AG09309 (cell line): ENCODE data around the gene ZNF610.

Experiments used
- DNase-seq: peaks from one replicate; pipeline ENCODE4 v3.0.0-alpha.2; 2010; ENCODE audit warnings: low read depth
- H3K4me3 ChIP-seq: 2 replicates; pipeline ENCODE4 v1.5.1; 2011; ENCODE audit warnings: mild to moderate bottlenecking, low read depth, low read length, moderate library complexity; ENCODE audit not compliant: control insufficient read depth
- CTCF ChIP-seq: IDR thresholded peaks from 2 replicates; pipeline ENCODE4 v1.5.1; 2011; ENCODE audit warnings: mild to moderate bottlenecking, low read depth, low read length, inconsistent platforms; ENCODE audit not compliant: insufficient read depth, control insufficient read depth; ENCODE audit errors: missing control alignments

The ZNF610 gene

DNA sequence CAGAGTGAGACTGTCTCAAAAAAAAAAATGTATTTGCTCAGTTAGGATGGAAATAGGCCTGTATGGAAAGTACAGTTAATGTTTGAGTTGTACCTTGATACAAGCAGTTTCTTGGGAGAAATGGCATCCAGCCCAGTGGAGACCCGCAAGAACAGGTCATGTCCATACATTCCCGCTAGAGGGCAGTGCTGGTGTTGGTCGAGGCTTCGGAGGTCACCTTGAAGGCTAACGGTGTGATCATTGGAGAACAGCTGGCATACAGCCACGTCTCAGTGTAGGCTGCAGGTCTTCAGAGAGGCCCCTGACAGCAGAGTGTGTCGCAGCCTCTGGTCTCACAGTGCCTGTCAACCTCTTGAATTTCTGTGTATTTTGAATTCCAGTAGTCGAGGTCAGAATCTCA is 7.5 kb downstream of the ZNF610 start:
- no peak overlapping the region for H3K4me3 ChIP-seq
- peak; percentile 48 for TF ChIP-seq CTCF
- no peak for DNase-seq

GRCh38 chr19:52345162-52345561 is 9.1 kb downstream of the ZNF610 start:
- no peak overlapping the region for H3K4me3 ChIP-seq
- no peak for DNase-seq
- TF ChIP-seq CTCF = no peak

DNA sequence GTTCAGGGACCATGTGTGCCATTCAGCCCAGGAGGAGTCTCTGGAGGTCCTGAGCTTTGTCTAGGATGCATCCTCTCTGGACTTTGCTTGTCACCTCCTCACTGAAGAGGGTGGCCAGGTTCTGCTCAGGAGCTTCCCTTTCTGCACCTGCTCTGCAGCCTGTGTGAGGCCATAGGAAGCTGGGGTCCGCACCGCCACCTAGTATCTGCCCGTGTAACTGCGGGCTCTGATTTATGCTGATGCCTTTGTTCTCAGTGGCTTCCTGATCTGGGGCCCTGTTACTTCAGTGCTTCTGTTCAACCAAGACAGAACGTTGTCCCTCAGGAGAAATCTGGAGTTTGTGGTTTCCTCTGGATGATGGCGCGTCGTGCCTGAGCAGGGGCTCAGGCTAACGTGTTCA is 15.5 kb downstream of the ZNF610 start:
- no peak for DNase-seq
- no peak for TF ChIP-seq CTCF

DNA sequence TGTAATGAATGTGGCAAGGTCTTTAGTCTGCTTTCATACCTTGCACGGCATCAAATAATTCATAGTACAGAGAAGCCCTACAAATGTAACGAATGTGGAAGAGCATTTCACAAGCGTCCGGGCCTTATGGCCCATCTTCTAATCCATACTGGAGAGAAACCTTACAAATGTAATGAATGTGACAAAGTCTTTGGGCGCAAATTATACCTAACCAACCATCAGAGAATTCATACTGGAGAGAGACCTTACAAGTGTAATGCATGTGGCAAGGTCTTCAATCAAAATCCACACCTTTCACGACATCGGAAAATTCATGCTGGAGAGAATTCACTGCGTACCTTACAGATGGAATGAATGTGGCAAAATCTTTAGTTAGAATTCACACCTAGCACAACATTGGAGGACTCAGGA is 30.4 kb downstream of the ZNF610 start:
- TF ChIP-seq CTCF = no peak
- DNase-seq = no peak
- no peak overlapping the region for H3K4me3 ChIP-seq

More for the DNA sequence above, 15.5 kb downstream of the ZNF610 start:
- H3K4me3 ChIP-seq = no peak overlapping the region

GRCh38 chr19:52369559-52370340 is 33.7 kb downstream of the ZNF610 start, which contains the start of gene ZNF880:
ZNF880 (plus strand) TSS chr19:52369923; CDS start chr19:52369966, 43 bp downstream.
- DNase-seq = peak; percentile 46
- TF ChIP-seq CTCF = no peak
- H3K4me3 ChIP-seq = peak within 1 kb of the TSS; percentile 76

- DNase-seq = no peak
- peak overlapping the region; percentile 76 for H3K4me3 ChIP-seq
- no peak for TF ChIP-seq CTCF
Measured at GRCh38 chr19:52370341-52370710, 34.3 kb downstream of the ZNF610 start.

DNA sequence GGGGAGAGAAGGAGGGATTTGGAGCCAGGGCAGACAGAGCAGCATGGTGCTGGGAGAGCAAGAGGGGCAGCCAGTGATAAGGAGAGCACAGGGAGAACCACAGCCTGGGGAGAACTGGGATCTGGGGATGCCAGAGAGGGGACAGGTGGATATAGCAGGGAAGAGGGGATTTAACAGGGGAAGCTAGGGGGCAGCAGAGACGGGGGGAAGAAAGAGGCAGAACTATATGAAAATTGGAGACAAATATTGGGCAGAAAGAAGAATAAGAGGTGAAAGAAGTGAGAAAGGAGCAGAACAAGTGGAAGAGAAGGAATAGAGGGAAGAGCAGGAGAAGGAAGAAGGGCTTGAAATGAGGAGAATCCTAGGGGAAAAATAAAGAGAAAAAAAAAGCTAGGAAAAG is 55.1 kb downstream of the ZNF610 start:
- no peak for TF ChIP-seq CTCF
- DNase-seq = no peak

More for the DNA sequence above, 55.1 kb downstream of the ZNF610 start:
- H3K4me3 ChIP-seq = no peak overlapping the region
